ENCODE measurements around the gene CXCL8.
"Not testable (repeated sequence)": the region's sequence is repeated elsewhere in the genome, so short reads cannot be mapped to it uniquely, and the experiment has no call there.

The CXCL8 gene

DNA sequence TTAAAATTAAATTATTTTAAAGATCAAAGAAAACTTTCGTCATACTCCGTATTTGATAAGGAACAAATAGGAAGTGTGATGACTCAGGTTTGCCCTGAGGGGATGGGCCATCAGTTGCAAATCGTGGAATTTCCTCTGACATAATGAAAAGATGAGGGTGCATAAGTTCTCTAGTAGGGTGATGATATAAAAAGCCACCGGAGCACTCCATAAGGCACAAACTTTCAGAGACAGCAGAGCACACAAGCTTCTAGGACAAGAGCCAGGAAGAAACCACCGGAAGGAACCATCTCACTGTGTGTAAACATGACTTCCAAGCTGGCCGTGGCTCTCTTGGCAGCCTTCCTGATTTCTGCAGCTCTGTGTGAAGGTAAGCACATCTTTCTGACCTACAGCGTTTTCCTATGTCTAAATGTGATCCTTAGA, at the start of gene CXCL8:
Gene CXCL8, plus strand, starts transcription at position 217 of the 426 bp plus-strand sequence. Its CDS starts 90 bp downstream, at position 307.
- no peak for TF ChIP-seq EZH2phosphoT487 (IDR thresholded peaks at IDR 0.05; ENCODE audit: low read depth)
- TF ChIP-seq, protein P1, sequence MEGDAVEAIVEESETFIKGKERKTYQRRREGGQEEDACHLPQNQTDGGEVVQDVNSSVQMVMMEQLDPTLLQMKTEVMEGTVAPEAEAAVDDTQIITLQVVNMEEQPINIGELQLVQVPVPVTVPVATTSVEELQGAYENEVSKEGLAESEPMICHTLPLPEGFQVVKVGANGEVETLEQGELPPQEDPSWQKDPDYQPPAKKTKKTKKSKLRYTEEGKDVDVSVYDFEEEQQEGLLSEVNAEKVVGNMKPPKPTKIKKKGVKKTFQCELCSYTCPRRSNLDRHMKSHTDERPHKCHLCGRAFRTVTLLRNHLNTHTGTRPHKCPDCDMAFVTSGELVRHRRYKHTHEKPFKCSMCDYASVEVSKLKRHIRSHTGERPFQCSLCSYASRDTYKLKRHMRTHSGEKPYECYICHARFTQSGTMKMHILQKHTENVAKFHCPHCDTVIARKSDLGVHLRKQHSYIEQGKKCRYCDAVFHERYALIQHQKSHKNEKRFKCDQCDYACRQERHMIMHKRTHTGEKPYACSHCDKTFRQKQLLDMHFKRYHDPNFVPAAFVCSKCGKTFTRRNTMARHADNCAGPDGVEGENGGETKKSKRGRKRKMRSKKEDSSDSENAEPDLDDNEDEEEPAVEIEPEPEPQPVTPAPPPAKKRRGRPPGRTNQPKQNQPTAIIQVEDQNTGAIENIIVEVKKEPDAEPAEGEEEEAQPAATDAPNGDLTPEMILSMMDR (IDR thresholded peaks at IDR 0.05; ENCODE audit: low read depth, low read length) = no peak
- Histone ChIP-seq H3K4me3 (ENCODE audit: low read length) (no peak within 1 kb of the TSS), H3K4me2 (ENCODE audit: low read length) (no peak within 1 kb of the TSS), H4K20me1 (ENCODE audit: insufficient read depth, low read length) (no peaks in the 10 kb centered on the region), H2AFZ (ENCODE audit: low read depth, low read length) (no peak within 1 kb of the TSS), H3K27ac (ENCODE audit: low read length) (no peak within 1 kb of the TSS), H3K27me3 (ENCODE audit: low read depth, low read length) (no peaks in the 10 kb centered on the region), H3K36me3 (replicated peaks; ENCODE audit: low read depth, low read length) (no peaks in the 10 kb centered on the region), H3K79me2 (ENCODE audit: low read length) (no peaks in the 10 kb centered on the region), H3K9me3 (ENCODE audit: insufficient read depth, low read length) (no peaks in the 10 kb centered on the region), H3K9ac (ENCODE audit: low read length) (no peak within 1 kb of the TSS), H3K4me1 (ENCODE audit: low read length) (peaks cover 3% of the 10 kb centered on the region)

DNA sequence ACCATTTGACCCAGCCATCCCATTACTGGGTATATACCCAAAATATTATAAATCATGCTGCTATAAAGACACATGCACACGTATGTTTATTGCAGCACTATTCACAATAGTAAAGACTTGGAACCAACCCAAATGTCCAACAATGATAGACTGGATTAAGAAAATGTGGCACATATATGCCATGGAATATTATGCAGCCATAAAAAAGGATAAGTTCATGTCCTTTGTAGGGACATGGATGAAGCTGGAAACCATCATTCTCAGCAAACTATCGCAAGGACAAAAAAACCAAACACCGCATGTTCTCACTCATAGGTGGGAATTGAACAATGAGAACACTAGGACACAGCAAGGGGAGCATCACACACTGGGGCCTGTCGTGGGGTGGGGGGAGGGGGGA, 49.2 kb upstream of the CXCL8 start:
- H3K9me3 ChIP-seq (ENCODE audit: insufficient read depth, low read length); H3K36me3 ChIP-seq (replicated peaks; ENCODE audit: low read depth, low read length); H3K79me2 ChIP-seq (ENCODE audit: low read length); H3K27ac ChIP-seq (ENCODE audit: low read length); H3K4me2 ChIP-seq (ENCODE audit: low read length); H3K27me3 ChIP-seq (ENCODE audit: low read depth, low read length); H2AFZ ChIP-seq (ENCODE audit: low read depth, low read length); H3K4me1 ChIP-seq (ENCODE audit: low read length); H3K9ac ChIP-seq (ENCODE audit: low read length); H3K4me3 ChIP-seq (ENCODE audit: low read length); H4K20me1 ChIP-seq (ENCODE audit: insufficient read depth, low read length): not testable (repeated sequence)

DNA sequence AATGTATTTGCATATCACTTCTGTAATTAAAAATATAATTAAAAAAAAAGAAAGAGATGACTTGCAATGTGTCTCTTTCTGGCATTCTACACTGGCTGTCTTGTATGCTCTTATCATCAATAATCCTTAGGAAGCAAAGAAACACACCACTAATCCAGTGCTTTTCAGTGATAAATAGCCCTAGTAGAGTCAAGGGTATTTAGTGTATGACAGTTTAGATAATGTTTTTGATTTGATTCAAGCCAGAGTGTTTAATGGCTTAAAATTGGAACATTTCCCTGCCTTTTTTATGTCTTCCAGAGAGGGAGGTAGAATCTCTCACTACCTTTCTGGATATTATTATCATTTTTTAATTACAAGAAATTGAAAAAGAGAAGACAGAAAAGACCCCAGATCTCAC, 48.6 kb upstream of the CXCL8 start:
- Histone ChIP-seq H3K9me3 (ENCODE audit: insufficient read depth, low read length) (no peaks in the 10 kb centered on the region), H3K4me2 (ENCODE audit: low read length) (no peak overlapping the region), H3K4me1 (ENCODE audit: low read length) (no peaks in the 10 kb centered on the region), H2AFZ (ENCODE audit: low read depth, low read length) (no peak overlapping the region), H4K20me1 (ENCODE audit: insufficient read depth, low read length) (no peaks in the 10 kb centered on the region), H3K4me3 (ENCODE audit: low read length) (no peak overlapping the region), H3K9ac (ENCODE audit: low read length) (no peak overlapping the region), H3K36me3 (replicated peaks; ENCODE audit: low read depth, low read length) (no peaks in the 10 kb centered on the region), H3K79me2 (ENCODE audit: low read length) (no peaks in the 10 kb centered on the region), H3K27ac (ENCODE audit: low read length) (no peak overlapping the region), H3K27me3 (ENCODE audit: low read depth, low read length) (no peaks in the 10 kb centered on the region)
- TF ChIP-seq EZH2phosphoT487 (IDR thresholded peaks at IDR 0.05; ENCODE audit: low read depth) = no peak
- TF ChIP-seq, protein P1 (IDR thresholded peaks at IDR 0.05; ENCODE audit: low read depth, low read length) = no peak

DNA sequence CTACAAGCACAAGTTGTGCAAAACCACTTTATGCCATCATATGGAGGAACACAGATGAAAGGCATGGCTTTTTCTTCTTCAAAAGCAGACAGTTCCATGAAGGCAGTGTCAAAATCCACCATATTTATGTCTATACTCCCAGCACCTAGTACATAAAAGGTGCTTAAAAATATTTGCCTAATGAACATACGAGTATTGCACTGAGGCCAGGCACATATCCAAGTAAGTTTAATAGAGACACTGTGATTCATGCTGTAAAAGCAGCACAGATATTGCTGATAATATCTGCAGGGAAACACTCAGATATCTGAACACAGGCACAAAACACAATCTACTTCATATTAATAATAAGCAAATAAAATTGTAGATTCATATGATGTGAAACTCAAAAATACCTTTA, 48.1 kb upstream of the CXCL8 start:
- Histone ChIP-seq H3K4me2 (ENCODE audit: low read length) (no peak overlapping the region), H3K27me3 (ENCODE audit: low read depth, low read length) (no peaks in the 10 kb centered on the region), H3K36me3 (replicated peaks; ENCODE audit: low read depth, low read length) (no peaks in the 10 kb centered on the region), H4K20me1 (ENCODE audit: insufficient read depth, low read length) (no peaks in the 10 kb centered on the region), H3K4me3 (ENCODE audit: low read length) (no peak overlapping the region), H3K4me1 (ENCODE audit: low read length) (no peaks in the 10 kb centered on the region), H3K9me3 (ENCODE audit: insufficient read depth, low read length) (no peaks in the 10 kb centered on the region), H2AFZ (ENCODE audit: low read depth, low read length) (no peak overlapping the region), H3K79me2 (ENCODE audit: low read length) (no peaks in the 10 kb centered on the region), H3K9ac (ENCODE audit: low read length) (no peak overlapping the region), H3K27ac (ENCODE audit: low read length) (no peak overlapping the region)
- TF ChIP-seq EZH2phosphoT487 (IDR thresholded peaks at IDR 0.05; ENCODE audit: low read depth) = no peak
- TF ChIP-seq, protein P1 (IDR thresholded peaks at IDR 0.05; ENCODE audit: low read depth, low read length) = no peak

DNA sequence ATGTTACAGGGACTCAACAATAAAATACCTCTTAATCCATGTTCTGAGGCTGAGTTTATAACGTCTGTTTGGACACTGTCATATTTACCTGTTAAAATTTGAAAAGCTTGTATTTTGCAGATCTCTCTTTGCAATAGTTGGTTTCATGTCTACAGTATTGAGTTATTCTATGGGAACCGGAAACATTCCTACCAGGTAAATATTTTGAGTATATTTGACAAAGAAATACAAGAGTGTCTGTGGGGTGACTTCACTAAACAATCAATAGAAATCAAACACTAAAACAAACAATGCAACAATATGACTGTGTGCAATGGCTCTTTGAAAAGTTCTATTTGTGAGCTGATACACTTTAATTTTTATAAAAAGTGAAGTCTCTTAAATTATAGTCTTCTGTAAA, 47.7 kb upstream of the CXCL8 start:
- Histone ChIP-seq H3K27ac (ENCODE audit: low read length) (no peak overlapping the region), H3K9ac (ENCODE audit: low read length) (no peak overlapping the region), H3K36me3 (replicated peaks; ENCODE audit: low read depth, low read length) (no peaks in the 10 kb centered on the region), H3K4me2 (ENCODE audit: low read length) (no peak overlapping the region), H4K20me1 (ENCODE audit: insufficient read depth, low read length) (no peaks in the 10 kb centered on the region), H2AFZ (ENCODE audit: low read depth, low read length) (no peak overlapping the region), H3K4me3 (ENCODE audit: low read length) (no peak overlapping the region), H3K27me3 (ENCODE audit: low read depth, low read length) (no peaks in the 10 kb centered on the region), H3K4me1 (ENCODE audit: low read length) (no peaks in the 10 kb centered on the region), H3K9me3 (ENCODE audit: insufficient read depth, low read length) (no peaks in the 10 kb centered on the region), H3K79me2 (ENCODE audit: low read length) (no peaks in the 10 kb centered on the region)
- TF ChIP-seq EZH2phosphoT487 (IDR thresholded peaks at IDR 0.05; ENCODE audit: low read depth) = no peak
- TF ChIP-seq, protein P1 (IDR thresholded peaks at IDR 0.05; ENCODE audit: low read depth, low read length) = no peak

Data from OCI-LY3 (cell line).